ENCODE measurements around the gene ZNF576. TPM values are rescaled to one million over a fixed set of nuclear protein-coding genes. Genes with fewer than 3 reads are reported as not detected.

ZNF576 gene
- total and polyA plus RNA-seq, 2 experiments from 2014 or later: 5.9 to 16.9 TPM

GRCh38 chr19:43597876-43598275 lies 1.5 kb downstream of the ZNF576 start:
- Mint-ChIP-seq H3K27ac (no peak overlapping the region), H3K4me1 (peaks cover 19% of the 10 kb centered on the region)
- H3K4me3 ChIP-seq: peak overlapping the region; percentile 76; the same call in 1 of the 2 replicates

More at GRCh38 chr19:43597876-43598275, 1.5 kb downstream of the ZNF576 start:
- peak overlapping the region; percentile 93; the same call in 1 of the 2 replicates for H3K4me2 ChIP-seq
- Mint-ChIP-seq H3K27me3 (ENCODE audit: insufficient read depth, low read depth, poor library complexity) (peaks cover 14% of the 10 kb centered on the region), H3K36me3 (ENCODE audit: low read depth) (peaks cover 15% of the 10 kb centered on the region), H3K4me3 (peak overlapping the region; percentile 98), H3K9me3 (peaks cover 2% of the 10 kb centered on the region; the same call in 2 of the 3 replicates)
- H3K36me3 ChIP-seq (ENCODE audit: insufficient read depth): peaks cover 8% of the 10 kb centered on the region; the same call in 1 of the 2 replicates
- peaks cover 10% of the 10 kb centered on the region for H3K4me1 ChIP-seq (ENCODE audit: insufficient read depth)
- peaks cover 8% of the 10 kb centered on the region; the same call in 1 of the 2 replicates for H4K20me1 ChIP-seq (replicated peaks; ENCODE audit: insufficient read depth)
- no peaks in the 10 kb centered on the region for H3K27me3 ChIP-seq (ENCODE audit: insufficient read depth)
- H3F3A ChIP-seq (replicated peaks; ENCODE audit: low read depth): 0 out of 2 replicates have a peak, but pooled peaks cover 11% of the 10 kb centered on the region
- no peak overlapping the region for H3K27ac ChIP-seq (ENCODE audit: low read depth)
- ATAC-seq (no peak), DNase-seq (ENCODE audit: low spot score) (no peak)
- no peak overlapping the region for H2AFZ ChIP-seq
- TF ChIP-seq EZH2 (IDR thresholded peaks at IDR 0.05; ENCODE audit: low read depth, unreplicated experiment) (no peak), CTCF (conservative IDR thresholded peaks at IDR 0.05; ENCODE audit: low read depth in 2 of 2) (no peak), CREB1 (CRISPR knock-in tag; IDR thresholded peaks at IDR 0.05; ENCODE audit: low read depth) (no peak), JUNB (IDR thresholded peaks at IDR 0.05; ENCODE audit: unreplicated experiment) (no peak), REST (IDR thresholded peaks at IDR 0.05; ENCODE audit: unreplicated experiment) (no peak), ZNF462 (CRISPR knock-in tag; IDR thresholded peaks at IDR 0.05) (no peak), ZNF114 (CRISPR knock-in tag; IDR thresholded peaks at IDR 0.05) (no peak), EZH2phosphoT487 (IDR thresholded peaks at IDR 0.05; ENCODE audit: unreplicated experiment) (no peak), STAT1 (IDR thresholded peaks at IDR 0.05; ENCODE audit: unreplicated experiment) (no peak), ZNF331 (CRISPR knock-in tag; IDR thresholded peaks at IDR 0.05; ENCODE audit: low read depth) (no peak), ETS1 (IDR thresholded peaks at IDR 0.05) (no peak), POLR2AphosphoS5 (IDR thresholded peaks at IDR 0.05; ENCODE audit: low read depth) (no peak), NANOG (IDR thresholded peaks at IDR 0.05; ENCODE audit: borderline replicate concordance) (no peak)
- peaks cover 23% of the 10 kb centered on the region for H3K79me2 ChIP-seq (replicated peaks; ENCODE audit: insufficient read depth)
- H3K9me2 ChIP-seq (ENCODE audit: insufficient read depth): no peaks in the 10 kb centered on the region

Data from GM23338 (cell line).